ENCODE results near the gene LAMTOR4. TPM values are rescaled to one million over a fixed set of nuclear protein-coding genes. Genes with fewer than 3 reads are reported as not detected.
A peak's percentile ranks its signal among the peaks of the same experiment; 100 is the strongest.

Gene LAMTOR4
- total and polyA plus RNA-seq, 10 of the 15 experiments (the other 5 are each of a cell fraction or from before 2014, with no cell fraction given): 73.4 to 297 (median 196) TPM

GRCh38 chr7:100100420-100101015 lies 48.2 kb upstream of the LAMTOR4 start (continued):
- TF ChIP-seq PML (IDR thresholded peaks at IDR 0.05; ENCODE audit: low read length) (peak; percentile 74; the same call in 1 of the 2 replicates), NKRF (conservative IDR thresholded peaks at IDR 0.05) (peak; percentile 100), HDAC2 (IDR thresholded peaks at IDR 0.05) (peak; percentile 96), ZBTB11 (CRISPR knock-in tag; IDR thresholded peaks at IDR 0.05) (peak; percentile 45), RFX5 (IDR thresholded peaks at IDR 0.05; ENCODE audit: low read depth, low read length) (no peak), NR2C2 (IDR thresholded peaks at IDR 0.05; ENCODE audit: borderline replicate concordance, control insufficient read depth, insufficient read length, low read depth) (no peak), E2F8 (IDR thresholded peaks at IDR 0.05; ENCODE audit: low read depth, partially characterized antibody) (peak; percentile 94), BCL3 (IDR thresholded peaks at IDR 0.05; ENCODE audit: borderline replicate concordance, insufficient read depth, low read depth, low read length, poor library complexity, severe bottlenecking) (peak; percentile 70), SUPT20H (IDR thresholded peaks at IDR 0.05; ENCODE audit: borderline replicate concordance, control insufficient read depth, low read depth, low read length) (no peak), NR2C1 (IDR thresholded peaks at IDR 0.05) (peak; percentile 50; the same call in 1 of the 2 replicates), TCF7 (IDR thresholded peaks at IDR 0.05; ENCODE audit: borderline replicate concordance) (no peak), FOXM1 (IDR thresholded peaks at IDR 0.05; ENCODE audit: low read depth, low read length) (peak; percentile 66; the same call in 1 of the 2 replicates), RB1 (IDR thresholded peaks at IDR 0.05; ENCODE audit: borderline replicate concordance) (peak; percentile 98), TCF12 (IDR thresholded peaks at IDR 0.05; ENCODE audit: low read depth, low read length) (peak; percentile 19; the same call in 1 of the 2 replicates), HCFC1 (IDR thresholded peaks at IDR 0.05; ENCODE audit: low read length) (peak; percentile 60; the same call in 1 of the 2 replicates), E4F1 (IDR thresholded peaks at IDR 0.05; ENCODE audit: borderline replicate concordance, partially characterized antibody) (peak; percentile 88), IKZF2 (IDR thresholded peaks at IDR 0.05) (peak; percentile 79 to 88)

Data from GM12878 (cell line).